K562 (cell line): Measurements from ENCODE around the gene TRNAU1AP. TPM values are rescaled to one million over a fixed set of nuclear protein-coding genes. Genes with fewer than 3 reads are reported as not detected.

Source experiments
- ATF6 ChIP-seq: sonication (generic); formaldehyde crosslinking; IDR thresholded peaks from 2 replicates; pipeline ENCODE4 v1.4.0; 2020; ENCODE audit warnings: mild to moderate bottlenecking, missing genetic modification reagents
- BCOR ChIP-seq: fragments of 450-650 bp; IDR thresholded peaks from 2 replicates; pipeline ENCODE4 v1.6.1; 2016
- CCAR2 ChIP-seq: fragments of 200-400 bp; formaldehyde crosslinking; IDR thresholded peaks from 2 replicates; pipeline ENCODE4 v1.6.1; 2017; ENCODE audit warnings: mild to moderate bottlenecking, low read depth, low read length
- COPS2 ChIP-seq: fragments of 450-650 bp; conservative IDR thresholded peaks from 2 replicates; pipeline ENCODE4 v1.6.1; 2016; ENCODE audit warnings: mild to moderate bottlenecking, moderate library complexity
- E2F4 ChIP-seq: sonication (generic); formaldehyde crosslinking; IDR thresholded peaks from 2 replicates; pipeline ENCODE4 v1.8.0; 2022; ENCODE audit warnings: mild to moderate bottlenecking, low read depth, missing genetic modification reagents
- GTF2E2 ChIP-seq: fragments of 200-800 bp; sonication (Bioruptor generic); IDR thresholded peaks from 2 replicates; pipeline ENCODE4 v1.6.1; 2016; ENCODE audit warnings: missing genetic modification characterization, missing compliant biosample characterization
- HNRNPK ChIP-seq: fragments of 200-400 bp; formaldehyde crosslinking; IDR thresholded peaks from one replicate; pipeline ENCODE4 v1.6.1; 2018; ENCODE audit warnings: mild to moderate bottlenecking, low read depth, low read length; ENCODE audit not compliant: poor library complexity, severe bottlenecking
- ILF3 ChIP-seq: fragments of 450-650 bp; IDR thresholded peaks from 2 replicates; pipeline ENCODE4 v1.6.1; 2018; ENCODE audit warnings: antibody characterized with exemption, mild to moderate bottlenecking, moderate library complexity, borderline replicate concordance
- MBD1 ChIP-seq: fragments of 250-450 bp; sonication (Bioruptor Pico); IDR thresholded peaks from 2 replicates; pipeline ENCODE4 v1.8.0; 2022; ENCODE audit warnings: inconsistent platforms
- PREB ChIP-seq: sonication (generic); formaldehyde crosslinking; IDR thresholded peaks from 2 replicates; pipeline ENCODE4 v1.8.1; 2023; ENCODE audit warnings: mild to moderate bottlenecking, missing genetic modification reagents
- PYGO2 ChIP-seq: fragments of 450-650 bp; IDR thresholded peaks from 2 replicates; pipeline ENCODE4 v1.6.1; 2016; ENCODE audit warnings: mild to moderate bottlenecking, missing genetic modification characterization, moderate library complexity, missing compliant biosample characterization
- SAFB2 ChIP-seq: fragments of 200-400 bp; formaldehyde crosslinking; IDR thresholded peaks from 2 replicates; pipeline ENCODE4 v1.6.1; 2018; ENCODE audit warnings: borderline replicate concordance, low read length, low read depth, moderate library complexity; ENCODE audit not compliant: severe bottlenecking
- SIX5 ChIP-seq, 2 experiments: IDR thresholded peaks; 2 replicates each; pipeline ENCODE4 v1.6.1; 2011; ENCODE audit warnings: low read length in 2 of 2, borderline replicate concordance in 1 of 2, low read depth in 1 of 2, mild to moderate bottlenecking in 1 of 2, moderate library complexity in 1 of 2; ENCODE audit not compliant: insufficient read depth in 1 of 2
- TBL1XR1 ChIP-seq, 2 experiments: IDR thresholded peaks; 2 replicates each; pipeline ENCODE4 v1.6.1; 2012; ENCODE audit warnings: improper control_type of control experiment in 2 of 2, low read length in 2 of 2, mild to moderate bottlenecking in 1 of 2
- TEAD1 ChIP-seq, 2 experiments: fragments of 450-650 bp in 1 of 2; sonication (generic) in 1 of 2; formaldehyde crosslinking; IDR thresholded peaks; 2 replicates each; pipeline versions ENCODE4 v1.4.0 to v1.8.0; 2020 to 2022; ENCODE audit warnings: mild to moderate bottlenecking in 2 of 2, missing genetic modification reagents in 1 of 2
- U2AF2 ChIP-seq: fragments of 200-400 bp; formaldehyde crosslinking; optimal IDR thresholded peaks from 2 replicates; pipeline ENCODE3; 2017; ENCODE audit warnings: low read depth, mild to moderate bottlenecking, low read length
- ZFP1 ChIP-seq: fragments of 450-650 bp; formaldehyde crosslinking; IDR thresholded peaks from 2 replicates; pipeline ENCODE4 v1.4.0; 2020; ENCODE audit warnings: mild to moderate bottlenecking, mixed read lengths
- polyA plus RNA-seq, 8 experiments: library from polyadenylated mRNA; depleted of rRNA in 4 of 8; stranded (reverse) in 5 of 8; unstranded in 3 of 8; fragments of >200 nt; fragmentation: Nextera tagmentation in 2 of 8; fragmentation: Illumina TruSeq in 1 of 8; extraction: Ambion mirVana in 2 of 8; extraction: Trizol in 1 of 8; gene quantifications; 2 replicates each; pipeline versions ENCODE4 v1.2.1 to v1.2.3, GENCODE V29; 2011 to 2014; ENCODE audit warnings: inconsistent platforms in 1 of 8, missing spikeins in 1 of 8
- total RNA-seq, 7 experiments: library from RNA; depleted of rRNA in 6 of 7; stranded (reverse); fragments of >200 nt in 6 of 7; fragmentation: Illumina TruSeq in 2 of 7; extraction: Trizol in 2 of 7; gene quantifications; 2 replicates each; pipeline versions ENCODE4 v1.2.1 to v1.2.3, GENCODE V29; 2011 to 2021; ENCODE audit warnings: low replicate concordance in 1 of 7
- TF ChIP-seq, protein P1 (sequence below): fragments of 250-450 bp; sonication (Bioruptor Pico); IDR thresholded peaks from 2 replicates; pipeline ENCODE4 v1.5.0; 2020; ENCODE audit warnings: mild to moderate bottlenecking, borderline replicate concordance

Gene TRNAU1AP
- total and polyA plus RNA-seq, 9 of the 15 experiments (the other 6 are each of a cell fraction or from before 2014, with no cell fraction given) = 34.9 to 110 (median 46.3) TPM

DNA sequence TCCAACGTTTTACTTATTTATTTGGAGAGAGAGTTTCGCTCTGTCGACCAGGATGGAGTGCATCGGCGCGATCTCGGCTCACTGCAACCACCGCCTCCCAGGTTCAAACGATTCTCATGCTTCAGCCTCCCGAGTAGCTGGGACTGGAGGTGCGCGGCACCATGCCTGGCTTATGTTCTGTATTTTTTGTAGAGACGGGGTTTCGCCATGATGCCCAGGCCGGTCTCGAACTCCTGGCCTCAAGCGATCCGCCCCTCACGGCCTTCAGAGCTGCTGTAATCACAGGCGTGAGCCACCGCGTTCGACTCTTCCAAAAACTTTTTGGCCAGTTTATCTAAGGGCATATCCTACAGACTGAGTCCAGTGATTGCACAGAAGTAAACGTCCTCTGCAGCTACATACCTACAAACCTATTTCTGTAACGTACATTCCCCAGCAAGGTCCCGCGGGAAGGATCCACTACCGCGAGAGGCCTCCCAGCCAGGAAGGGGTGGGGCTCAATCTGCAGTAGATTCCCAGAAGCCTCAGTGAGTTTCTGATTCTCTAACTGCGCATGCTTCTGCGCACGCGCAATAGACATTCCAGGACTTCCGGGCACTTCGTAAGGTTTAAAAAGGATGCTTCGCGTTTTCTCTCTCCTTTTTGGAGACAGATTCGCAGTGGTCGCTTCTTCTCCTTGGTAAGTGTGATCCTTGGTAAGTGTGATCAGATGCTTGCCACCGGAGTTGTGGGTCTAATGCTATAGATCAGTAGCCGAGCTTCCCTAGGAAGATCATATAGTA is 47.3 kb upstream of the TRNAU1AP start, which contains the start of gene RCC1 (continued):
- TF ChIP-seq PREB (CRISPR knock-in tag) (no peak), ZFP1 (CRISPR knock-in tag) (peak; percentile 36; the same call in 1 of the 2 replicates), HNRNPK (no peak), E2F4 (no peak), TEAD1 (CRISPR knock-in tag; IDR thresholded peaks at IDR 0.05) (peak; percentile 50 to 98; a peak in 2 of 4 replicates), MBD1 (CRISPR knock-in tag) (no peak), U2AF2 (no peak), BCOR (peak; percentile 90), CCAR2 (no peak), GTF2E2 (tag) (peak; percentile 100), ILF3 (no peak; the same call in 1 of the 2 replicates), PYGO2 (tag) (peak; percentile 44; the same call in 1 of the 2 replicates), TBL1XR1 (IDR thresholded peaks at IDR 0.05; ENCODE audit: low read length in 2 of 2) (peak; percentile 75 to 76; a peak in 3 of 4 replicates), COPS2 (no peak), ATF6 (peak; percentile 94), SAFB2 (no peak), SIX5 (IDR thresholded peaks at IDR 0.05; ENCODE audit: borderline replicate concordance in 1 of 2, insufficient read depth in 1 of 2, low read depth in 1 of 2, low read length in 2 of 2) (0 out of 4 replicates have a peak, but pooled peaks of 1 of the 2 experiments have one; percentile 4)
- TF ChIP-seq, protein P1, sequence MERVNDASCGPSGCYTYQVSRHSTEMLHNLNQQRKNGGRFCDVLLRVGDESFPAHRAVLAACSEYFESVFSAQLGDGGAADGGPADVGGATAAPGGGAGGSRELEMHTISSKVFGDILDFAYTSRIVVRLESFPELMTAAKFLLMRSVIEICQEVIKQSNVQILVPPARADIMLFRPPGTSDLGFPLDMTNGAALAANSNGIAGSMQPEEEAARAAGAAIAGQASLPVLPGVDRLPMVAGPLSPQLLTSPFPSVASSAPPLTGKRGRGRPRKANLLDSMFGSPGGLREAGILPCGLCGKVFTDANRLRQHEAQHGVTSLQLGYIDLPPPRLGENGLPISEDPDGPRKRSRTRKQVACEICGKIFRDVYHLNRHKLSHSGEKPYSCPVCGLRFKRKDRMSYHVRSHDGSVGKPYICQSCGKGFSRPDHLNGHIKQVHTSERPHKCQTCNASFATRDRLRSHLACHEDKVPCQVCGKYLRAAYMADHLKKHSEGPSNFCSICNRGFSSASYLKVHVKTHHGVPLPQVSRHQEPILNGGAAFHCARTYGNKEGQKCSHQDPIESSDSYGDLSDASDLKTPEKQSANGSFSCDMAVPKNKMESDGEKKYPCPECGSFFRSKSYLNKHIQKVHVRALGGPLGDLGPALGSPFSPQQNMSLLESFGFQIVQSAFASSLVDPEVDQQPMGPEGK = no peak
